AG04450 (cell line): ENCODE results near the gene TMEM156. TPM values are rescaled to one million over a fixed set of nuclear protein-coding genes. Genes with fewer than 3 reads are reported as not detected.

ENCODE experiments used
- CTCF ChIA-PET: fragments of 300-600, 350-600 bp; formaldehyde crosslinking; extraction: SDS; loops from one replicate; lab custom pipeline; 2022; ENCODE audit warnings: antibody characterized with exemption, inconsistent platforms; lab: Charles Lee
- POLR2A ChIA-PET: fragments of 350-600 bp; formaldehyde crosslinking; extraction: SDS; loops from one replicate; lab custom pipeline; 2021; ENCODE audit warnings: antibody characterized with exemption, inconsistent platforms; lab: Yijun Ruan, JAX
- DNase-seq: peaks from one replicate; pipeline ENCODE4 v3.0.0-alpha.2; 2011; ENCODE audit warnings: low read depth, low spot score
- H3K27ac ChIP-seq: one replicate; pipeline ENCODE4 v1.5.1; 2012; ENCODE audit warnings: low read depth, low read length, control low read depth
- H3K27me3 ChIP-seq: one replicate; pipeline ENCODE4 v1.6.0; 2012; ENCODE audit warnings: low read length; ENCODE audit not compliant: control insufficient read depth, insufficient read depth
- H3K4me3 ChIP-seq: 2 replicates; pipeline ENCODE4 v1.5.1; 2011; ENCODE audit warnings: mild to moderate bottlenecking, low read depth, low read length, control low read depth
- H3K9me3 ChIP-seq: 2 replicates; pipeline ENCODE4 v1.5.1; 2012; ENCODE audit warnings: low read length; ENCODE audit not compliant: control insufficient read depth, insufficient read depth
- polyA minus RNA-seq: library from RNA; depleted of rRNA, polyadenylated mRNA; stranded (reverse); fragments of >200 nt; gene quantifications from 2 replicates; pipeline ENCODE4 v1.2.3, GENCODE V29; 2011; rRNA and poly(A)+ RNA removed
- polyA plus RNA-seq: library from polyadenylated mRNA; depleted of rRNA; stranded (reverse); fragments of >200 nt; gene quantifications from 2 replicates; pipeline ENCODE4 v1.2.3, GENCODE V29; 2011; rRNA removed
- TF ChIP-seq, protein P1 (sequence below): IDR thresholded peaks from 2 replicates; pipeline ENCODE4 v1.5.1; 2011; ENCODE audit warnings: low read depth, low read length, control low read depth, inconsistent platforms

Gene TMEM156, protein sequence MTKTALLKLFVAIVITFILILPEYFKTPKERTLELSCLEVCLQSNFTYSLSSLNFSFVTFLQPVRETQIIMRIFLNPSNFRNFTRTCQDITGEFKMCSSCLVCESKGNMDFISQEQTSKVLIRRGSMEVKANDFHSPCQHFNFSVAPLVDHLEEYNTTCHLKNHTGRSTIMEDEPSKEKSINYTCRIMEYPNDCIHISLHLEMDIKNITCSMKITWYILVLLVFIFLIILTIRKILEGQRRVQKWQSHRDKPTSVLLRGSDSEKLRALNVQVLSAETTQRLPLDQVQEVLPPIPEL
- 1.8 and 2.3 TPM in 2 replicates for polyA plus RNA-seq
- polyA minus RNA-seq: 0.32 and 0.61 TPM in 2 replicates

DNA sequence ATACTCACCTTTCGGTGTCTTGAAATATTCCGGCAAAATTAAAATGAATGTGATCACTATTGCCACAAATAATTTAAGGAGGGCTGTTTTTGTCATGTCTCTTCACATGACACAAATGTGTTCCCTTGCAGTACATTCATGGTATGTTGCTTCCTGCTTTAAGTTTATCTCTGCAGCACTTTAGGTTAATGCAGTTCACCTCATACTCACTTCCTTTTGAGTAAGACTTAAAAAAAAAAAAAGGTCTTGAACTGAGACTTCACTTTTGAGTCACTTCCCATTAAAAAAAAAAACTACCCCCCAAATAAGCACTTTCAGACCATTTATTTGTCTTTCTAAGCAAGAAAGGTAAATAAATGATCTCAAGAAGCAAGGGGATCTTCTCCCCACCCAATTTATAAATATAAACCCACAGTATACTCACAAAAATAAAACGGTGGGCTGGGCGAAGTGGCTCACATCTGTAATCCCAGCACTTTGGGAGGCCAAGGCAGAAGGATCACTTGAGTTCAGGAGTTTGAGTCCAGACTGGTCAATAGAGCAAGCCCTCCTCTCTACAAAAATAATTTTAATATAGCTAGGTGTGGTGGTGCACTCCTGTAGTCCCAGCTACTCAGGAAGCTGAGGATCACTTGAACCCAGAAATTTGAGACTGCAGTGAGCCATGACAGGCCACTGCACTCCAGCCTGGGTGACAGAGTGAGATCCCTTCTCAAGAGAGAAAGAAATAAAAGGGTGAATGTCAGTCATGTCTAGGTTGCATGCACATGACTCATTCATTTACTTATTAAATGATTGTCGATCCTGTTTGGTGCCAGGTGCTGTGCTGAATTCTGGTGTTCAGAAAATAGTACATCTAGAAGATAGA lies at the start of gene TMEM156:
TMEM156 (minus strand) TSS at position 192 of the 868 bp plus-strand sequence; CDS start at position 96, 96 bp downstream.
- Histone ChIP-seq H3K9me3 (no peaks in the 10 kb centered on the region), H3K4me3 (no peak within 1 kb of the TSS), H3K27me3 (no peaks in the 10 kb centered on the region), H3K27ac (no peak within 1 kb of the TSS)
- ChIA-PET POLR2A (no interaction called here), CTCF (interaction anchor here (0.7 kb wide), 1 partner anchor 1151 kb away, joined by 5 read pairs; no protein-coding TSS in a partner anchor)
- TF ChIP-seq, protein P1, sequence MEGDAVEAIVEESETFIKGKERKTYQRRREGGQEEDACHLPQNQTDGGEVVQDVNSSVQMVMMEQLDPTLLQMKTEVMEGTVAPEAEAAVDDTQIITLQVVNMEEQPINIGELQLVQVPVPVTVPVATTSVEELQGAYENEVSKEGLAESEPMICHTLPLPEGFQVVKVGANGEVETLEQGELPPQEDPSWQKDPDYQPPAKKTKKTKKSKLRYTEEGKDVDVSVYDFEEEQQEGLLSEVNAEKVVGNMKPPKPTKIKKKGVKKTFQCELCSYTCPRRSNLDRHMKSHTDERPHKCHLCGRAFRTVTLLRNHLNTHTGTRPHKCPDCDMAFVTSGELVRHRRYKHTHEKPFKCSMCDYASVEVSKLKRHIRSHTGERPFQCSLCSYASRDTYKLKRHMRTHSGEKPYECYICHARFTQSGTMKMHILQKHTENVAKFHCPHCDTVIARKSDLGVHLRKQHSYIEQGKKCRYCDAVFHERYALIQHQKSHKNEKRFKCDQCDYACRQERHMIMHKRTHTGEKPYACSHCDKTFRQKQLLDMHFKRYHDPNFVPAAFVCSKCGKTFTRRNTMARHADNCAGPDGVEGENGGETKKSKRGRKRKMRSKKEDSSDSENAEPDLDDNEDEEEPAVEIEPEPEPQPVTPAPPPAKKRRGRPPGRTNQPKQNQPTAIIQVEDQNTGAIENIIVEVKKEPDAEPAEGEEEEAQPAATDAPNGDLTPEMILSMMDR: no peak
- DNase-seq: no peak

DNA sequence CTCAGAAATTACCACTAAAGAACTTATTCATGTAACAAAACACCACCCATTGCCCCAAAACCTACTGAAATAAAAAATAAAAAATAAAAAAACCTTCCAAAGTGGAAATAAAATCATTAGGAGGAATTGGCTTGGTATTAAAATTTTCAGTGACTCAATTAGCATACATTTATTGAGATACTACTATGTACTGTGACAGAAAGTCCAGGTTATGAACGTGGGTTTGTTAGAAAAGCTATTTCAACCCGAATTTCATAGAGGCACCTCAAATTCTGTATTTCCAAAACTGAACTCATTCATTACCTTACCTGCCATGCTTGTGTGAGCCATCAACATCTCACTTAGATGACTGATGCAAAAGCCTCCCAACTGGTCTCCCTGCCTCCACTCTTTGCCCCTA lies 46.6 kb upstream of the TMEM156 start:
- no peaks in the 10 kb centered on the region for H3K9me3 ChIP-seq
- CTCF ChIA-PET: no interaction called here
- TF ChIP-seq, protein P1: no peak
- H3K27me3 ChIP-seq: no peaks in the 10 kb centered on the region
- H3K4me3 ChIP-seq: no peak overlapping the region
- no peak for DNase-seq
- POLR2A ChIA-PET: interaction anchor here (0.7 kb wide), 1 partner anchor 10 kb away, joined by 3 read pairs; no protein-coding TSS in a partner anchor
- no peak overlapping the region for H3K27ac ChIP-seq

DNA sequence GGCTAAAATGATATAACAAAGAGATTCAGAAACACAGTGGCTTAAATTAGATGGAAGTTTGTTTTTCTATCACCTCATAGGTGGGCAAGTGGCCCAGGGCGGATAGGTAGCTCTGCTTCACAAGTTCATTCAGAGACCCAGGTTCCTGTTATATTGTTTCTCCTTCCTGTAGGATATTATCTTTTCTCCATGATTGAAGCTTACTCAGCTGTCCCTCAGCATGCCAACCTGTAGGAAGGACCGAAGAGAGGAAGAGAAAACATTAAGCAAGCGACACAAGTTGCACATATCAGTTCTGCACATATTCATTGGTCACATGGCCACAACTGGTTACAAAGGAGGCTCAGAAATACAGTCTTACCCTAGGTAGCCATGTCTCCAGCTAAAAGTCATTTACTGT lies 36.7 kb upstream of the TMEM156 start:
- DNase-seq: no peak
- POLR2A ChIA-PET: no interaction called here
- CTCF ChIA-PET: no interaction called here
- Histone ChIP-seq H3K9me3 (no peaks in the 10 kb centered on the region), H3K27ac (no peak overlapping the region), H3K27me3 (no peaks in the 10 kb centered on the region), H3K4me3 (no peak overlapping the region)
- TF ChIP-seq, protein P1: no peak

DNA sequence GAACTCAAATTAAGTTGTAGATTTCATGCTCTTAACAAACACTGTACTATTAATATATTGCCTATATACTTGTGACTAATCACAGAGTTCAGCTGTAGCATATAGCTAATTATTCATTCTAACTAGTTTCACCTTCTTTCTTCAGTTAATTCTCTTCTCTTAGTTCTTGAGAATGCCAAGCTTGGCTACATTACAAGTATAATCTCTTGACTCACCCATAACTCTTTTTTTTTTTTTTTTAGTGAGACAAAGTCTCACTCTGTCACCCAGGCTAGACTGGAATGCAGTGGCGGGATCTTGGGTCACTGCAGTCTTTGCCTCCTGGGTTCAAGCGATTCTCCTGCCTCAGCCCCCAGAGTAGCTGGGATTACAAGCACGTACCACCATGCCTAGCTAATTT lies 35.2 kb upstream of the TMEM156 start:
- ChIA-PET CTCF (interaction anchor here (0.6 to 0.7 kb wide), 2 partner anchors 819 to 1083 kb away, joined by 5 read pairs; no protein-coding TSS in a partner anchor), POLR2A (no interaction called here)
- H3K27ac ChIP-seq: no peak overlapping the region
- H3K9me3 ChIP-seq: no peaks in the 10 kb centered on the region
- TF ChIP-seq, protein P1: no peak
- no peaks in the 10 kb centered on the region for H3K27me3 ChIP-seq
- no peak overlapping the region for H3K4me3 ChIP-seq
- DNase-seq: no peak

GRCh38 chr4:39067031-39067430 lies 34.8 kb upstream of the TMEM156 start:
- ChIA-PET CTCF (interaction anchor here (0.6 to 0.7 kb wide), 2 partner anchors 819 to 1083 kb away, joined by 5 read pairs; no protein-coding TSS in a partner anchor), POLR2A (no interaction called here)
- H3K9me3 ChIP-seq: no peaks in the 10 kb centered on the region
- no peak overlapping the region for H3K27ac ChIP-seq
- DNase-seq: no peak
- TF ChIP-seq, protein P1: no peak
- no peak overlapping the region for H3K4me3 ChIP-seq
- H3K27me3 ChIP-seq: no peaks in the 10 kb centered on the region
